HK-2 (cell line): ENCODE data around the gene UNC13A.

Source experiments
- DNase-seq: peaks from one replicate; pipeline ENCODE4 v3.0.0-alpha.2; 2018; ENCODE audit not compliant: unreplicated experiment

The UNC13A gene

GRCh38 chr19:17669419-17669818 lies 18.7 kb downstream of the UNC13A start:
- DNase-seq = no peak

GRCh38 chr19:17665058-17665457 lies 23.1 kb downstream of the UNC13A start:
- DNase-seq = no peak

GRCh38 chr19:17659996-17660395 lies 28.2 kb downstream of the UNC13A start:
- no peak for DNase-seq

DNA sequence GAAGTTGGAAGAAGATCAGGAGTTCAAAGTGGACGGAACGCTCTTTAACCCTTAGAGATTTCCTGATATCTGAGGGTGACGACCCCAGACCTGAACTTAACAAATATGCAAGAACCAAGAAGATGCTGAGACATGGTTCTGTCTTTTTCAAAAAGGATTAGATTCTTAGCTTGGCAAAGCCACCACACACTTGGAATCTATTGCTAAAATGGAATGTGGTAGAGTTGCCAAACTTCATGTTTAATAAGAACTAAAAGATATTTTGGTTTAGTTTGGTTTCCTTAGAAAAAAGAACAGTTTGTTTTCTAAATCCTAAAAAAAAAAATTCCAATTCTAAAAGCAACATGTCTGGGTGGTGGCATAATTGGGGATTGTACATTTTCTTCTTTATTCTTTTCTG lies 29.5 kb downstream of the UNC13A start:
- no peak for DNase-seq

DNA sequence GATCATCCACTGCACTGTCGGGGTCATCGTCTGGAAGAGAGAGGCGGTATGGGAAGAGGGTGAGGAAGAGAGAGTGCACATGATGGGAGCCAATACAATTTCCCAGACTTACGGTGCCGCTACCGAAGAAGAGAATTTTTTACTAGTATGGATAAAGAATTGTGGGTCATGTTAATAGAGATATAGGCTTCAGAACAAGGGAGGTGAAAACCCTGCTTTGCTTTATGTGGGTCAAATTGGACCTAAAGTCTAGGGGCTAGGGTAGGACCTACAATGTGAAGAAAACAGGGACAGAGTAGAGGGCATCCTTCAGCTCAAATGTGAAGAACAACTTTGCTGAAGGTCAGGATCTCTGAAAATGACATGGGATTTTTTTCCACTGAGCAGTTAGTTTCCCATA lies 29.9 kb downstream of the UNC13A start:
- DNase-seq = no peak

DNA sequence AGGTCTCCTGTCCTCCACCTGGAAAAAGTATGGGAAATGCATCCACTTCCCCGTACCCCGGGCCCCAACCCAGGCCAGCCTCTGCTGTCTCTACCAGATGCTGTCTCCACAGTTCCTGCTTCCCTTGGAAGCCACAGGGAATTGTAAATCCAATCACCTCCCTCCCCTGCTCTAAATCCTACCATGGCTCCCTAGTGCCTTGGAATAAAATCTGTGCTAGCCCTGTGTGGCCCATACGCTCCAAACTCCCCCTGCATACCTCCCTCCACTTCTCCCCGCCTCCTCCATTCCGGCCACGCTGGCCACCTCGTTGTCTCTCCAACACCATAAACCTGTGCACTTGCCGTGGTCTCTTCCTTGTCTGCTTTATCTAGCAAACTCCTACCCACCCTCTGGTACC lies 31.2 kb downstream of the UNC13A start:
- DNase-seq = no peak

- DNase-seq = no peak
Observed at GRCh38 chr19:17655751-17656472, 32.2 kb downstream of the UNC13A start.

DNA sequence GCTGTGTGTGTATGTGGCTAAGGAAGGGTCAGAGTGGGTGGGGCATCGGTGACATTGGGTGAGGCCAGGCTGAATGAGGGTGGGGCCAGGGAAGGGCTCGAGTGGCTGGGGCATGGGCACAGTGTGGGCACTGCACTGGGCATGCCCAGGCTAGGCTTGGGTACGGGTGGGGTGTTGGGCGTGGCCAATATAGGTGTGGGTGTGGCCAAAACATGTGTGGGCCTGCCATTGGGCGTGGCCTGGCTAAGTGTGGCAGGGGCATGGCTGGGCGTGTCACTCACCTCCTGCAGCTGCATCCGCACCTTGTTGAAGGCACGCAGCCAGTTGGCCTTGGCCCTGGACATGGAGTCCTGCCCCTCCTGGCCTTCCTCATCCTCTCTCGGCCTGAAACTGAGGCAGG lies 33.2 kb downstream of the UNC13A start:
- DNase-seq = no peak

DNA sequence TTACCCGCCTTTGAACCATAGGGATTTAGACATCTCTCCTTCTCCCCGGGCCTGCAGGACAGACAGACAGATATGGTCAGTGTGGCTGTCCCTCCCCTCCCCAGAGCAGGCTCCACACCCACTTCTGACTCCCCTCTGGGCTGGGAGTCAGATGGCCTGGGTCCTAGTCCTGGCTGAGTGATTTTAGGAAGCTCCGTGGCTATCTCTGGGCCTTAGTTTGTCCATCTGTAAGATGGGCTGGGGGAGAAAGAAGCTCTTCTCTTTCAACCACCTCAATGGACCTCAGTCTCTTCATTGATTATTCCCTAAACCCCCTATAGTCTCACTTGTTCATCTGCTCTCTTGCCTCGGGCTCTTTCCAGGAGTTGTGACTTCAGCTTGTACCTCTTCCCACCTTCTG lies 35.5 kb downstream of the UNC13A start:
- DNase-seq = no peak

GRCh38 chr19:17648786-17649185 lies 39.4 kb downstream of the UNC13A start:
- no peak for DNase-seq

- DNase-seq = no peak
Observed at GRCh38 chr19:17648097-17648660, 40.0 kb downstream of the UNC13A start.

DNA sequence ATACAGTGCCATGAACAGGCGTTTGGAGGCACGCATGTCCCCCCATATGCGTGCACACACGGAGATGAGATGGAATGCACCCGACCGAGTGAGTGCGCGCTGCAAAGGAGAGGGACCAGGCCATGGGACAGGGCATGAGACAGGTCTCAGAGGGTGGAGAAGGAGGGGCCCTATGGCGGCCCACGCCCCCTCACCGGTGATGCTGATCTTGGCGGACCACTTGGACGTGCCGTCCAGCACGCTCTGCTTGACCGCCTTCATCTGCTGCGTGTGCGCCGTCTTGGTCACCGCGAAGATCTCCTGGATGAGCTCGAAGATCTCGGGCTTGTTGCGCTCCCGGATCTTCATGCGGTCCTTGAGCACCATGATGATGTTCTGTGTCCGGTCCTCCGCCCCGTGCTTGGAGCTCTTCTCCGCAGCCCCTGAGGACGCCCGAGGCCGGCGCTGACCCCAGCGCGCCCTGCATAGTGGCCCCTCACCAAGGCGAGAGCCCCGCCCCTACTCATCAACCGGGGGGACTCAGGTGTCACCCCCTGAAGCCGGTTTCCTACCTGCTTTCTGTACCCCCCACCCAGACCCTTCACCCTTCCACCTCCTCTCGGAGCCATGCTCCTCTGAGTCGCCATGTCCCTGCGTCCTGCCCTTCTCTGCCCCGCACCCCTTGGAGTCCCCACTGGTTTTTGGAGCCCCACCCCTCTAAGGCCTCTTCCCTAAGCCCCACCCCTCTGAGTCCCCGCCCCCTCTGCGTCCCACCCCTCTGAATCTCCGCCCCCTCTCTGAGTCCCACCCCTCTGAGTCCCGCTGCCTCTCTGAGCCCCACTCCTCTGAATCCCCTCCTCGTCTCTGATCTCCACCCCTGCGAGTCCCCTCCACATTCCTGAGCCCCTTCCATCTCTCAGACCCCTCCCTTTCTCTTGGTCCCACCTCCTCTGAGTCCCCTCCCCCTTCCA lies 40.8 kb downstream of the UNC13A start:
- DNase-seq = no peak

GRCh38 chr19:17646441-17646840 lies 41.7 kb downstream of the UNC13A start:
- no peak for DNase-seq

GRCh38 chr19:17645339-17645963 lies 42.7 kb downstream of the UNC13A start:
- DNase-seq = no peak

DNA sequence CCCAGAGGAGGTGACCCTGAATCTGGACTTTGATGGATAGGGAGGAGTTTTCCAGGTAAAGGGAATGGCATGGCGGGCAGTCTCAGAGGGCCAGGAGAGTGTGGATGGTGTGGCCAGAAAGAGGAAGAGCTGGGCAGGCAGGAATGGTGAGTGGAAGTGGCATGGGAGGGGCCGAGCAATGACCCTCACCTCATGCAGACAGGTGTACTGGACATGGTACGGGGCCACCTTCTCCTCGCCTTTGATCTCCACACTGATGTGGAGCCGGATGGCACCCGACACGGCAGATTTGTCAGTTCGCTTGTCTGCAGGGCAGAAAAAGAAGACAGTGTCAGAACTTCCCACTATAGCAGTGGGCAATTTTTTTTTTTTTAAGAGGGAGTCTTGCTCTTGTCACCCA lies 45.5 kb downstream of the UNC13A start:
- no peak for DNase-seq

DNA sequence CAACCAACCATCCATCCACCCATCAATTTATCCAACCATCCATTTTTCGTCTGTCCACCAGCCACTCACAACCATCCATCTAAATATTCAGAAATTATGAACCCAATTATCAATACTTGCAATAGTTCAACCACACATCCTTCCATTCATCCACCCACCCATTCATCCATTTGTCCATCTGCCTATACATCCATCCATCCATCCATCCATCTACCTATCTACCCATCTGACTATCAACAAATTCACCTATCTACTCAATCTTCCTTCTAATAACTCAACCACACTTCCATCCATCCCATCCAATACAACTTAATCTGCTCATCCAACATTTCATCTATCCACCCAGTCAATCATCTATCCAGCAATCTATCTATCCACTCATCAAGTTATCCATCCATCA lies 46.3 kb downstream of the UNC13A start:
- DNase-seq = no peak

DNA sequence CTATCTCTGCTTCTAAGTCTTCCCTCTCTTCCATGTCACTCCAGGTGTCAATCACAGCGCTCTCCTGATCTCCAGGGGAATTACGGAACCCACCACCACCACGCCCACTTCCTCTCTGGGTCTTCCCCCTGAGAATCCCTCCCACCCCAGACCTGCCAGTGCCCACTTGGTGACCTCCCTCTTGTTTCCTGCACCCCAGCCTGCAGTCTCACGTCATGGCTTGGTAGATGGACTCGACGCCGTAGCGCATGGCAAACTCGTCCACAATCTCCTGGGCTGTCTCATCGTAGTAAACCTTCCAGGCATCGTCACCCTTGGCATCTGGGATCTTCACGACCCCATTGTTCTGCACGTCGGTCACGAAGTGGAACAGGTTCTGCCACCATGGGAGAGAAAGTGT lies 47.0 kb downstream of the UNC13A start:
- no peak for DNase-seq

- DNase-seq = no peak
Observed at GRCh38 chr19:17633700-17634099, 54.5 kb downstream of the UNC13A start.

- no peak for DNase-seq
Observed at GRCh38 chr19:17632577-17632976, 55.6 kb downstream of the UNC13A start.

DNA sequence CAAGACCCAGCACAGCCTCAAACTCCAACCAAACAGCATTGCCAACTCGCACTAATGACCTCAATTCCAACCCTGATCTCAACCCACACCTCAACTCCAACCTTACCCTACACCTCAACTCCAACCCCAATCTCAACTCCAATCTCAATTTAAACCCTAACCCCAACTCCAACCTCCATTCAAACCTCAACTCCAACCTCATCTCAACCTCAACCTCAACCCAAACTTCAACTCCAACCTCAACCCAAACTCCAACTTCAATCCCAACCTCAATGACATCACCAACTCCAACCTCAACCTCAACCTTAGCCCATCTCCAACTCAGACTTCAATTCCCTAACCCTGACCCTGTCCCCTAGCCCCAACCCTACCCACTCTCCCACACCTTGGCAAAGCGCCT lies 58.4 kb downstream of the UNC13A start:
- no peak for DNase-seq

DNA sequence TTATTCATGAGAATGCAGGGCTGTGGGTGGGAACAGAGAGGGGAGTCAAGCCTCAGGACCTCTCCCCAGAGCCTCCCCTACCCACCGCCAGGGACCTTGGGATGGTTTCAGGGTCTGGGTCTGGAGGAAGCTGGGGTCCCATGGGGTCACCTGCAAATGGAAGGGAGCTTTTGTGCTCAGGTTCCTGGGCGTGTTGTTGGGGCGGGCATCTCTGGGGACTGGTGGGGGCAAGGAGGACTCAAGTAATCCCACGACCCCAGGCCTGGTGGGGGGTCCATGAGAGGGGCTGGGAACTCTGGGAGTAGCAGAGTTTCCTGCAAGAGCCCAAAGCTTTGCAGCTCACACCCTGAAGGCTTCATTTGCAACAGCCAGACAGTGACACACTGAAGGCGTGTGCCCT lies 60.2 kb downstream of the UNC13A start:
- DNase-seq = no peak

GRCh38 chr19:17627161-17627560 lies 61.0 kb downstream of the UNC13A start:
- DNase-seq = no peak
